DMS114 treated with DMSO at 0.1 percent for 48 hours (cell line): ENCODE data around the gene SLC29A3.

ENCODE experiments used
- DNase-seq: peaks from one replicate; lab custom pipeline; 2025; ENCODE audit not compliant: unreplicated experiment; lab: John Stamatoyannopoulos, UW

The SLC29A3 gene

DNA sequence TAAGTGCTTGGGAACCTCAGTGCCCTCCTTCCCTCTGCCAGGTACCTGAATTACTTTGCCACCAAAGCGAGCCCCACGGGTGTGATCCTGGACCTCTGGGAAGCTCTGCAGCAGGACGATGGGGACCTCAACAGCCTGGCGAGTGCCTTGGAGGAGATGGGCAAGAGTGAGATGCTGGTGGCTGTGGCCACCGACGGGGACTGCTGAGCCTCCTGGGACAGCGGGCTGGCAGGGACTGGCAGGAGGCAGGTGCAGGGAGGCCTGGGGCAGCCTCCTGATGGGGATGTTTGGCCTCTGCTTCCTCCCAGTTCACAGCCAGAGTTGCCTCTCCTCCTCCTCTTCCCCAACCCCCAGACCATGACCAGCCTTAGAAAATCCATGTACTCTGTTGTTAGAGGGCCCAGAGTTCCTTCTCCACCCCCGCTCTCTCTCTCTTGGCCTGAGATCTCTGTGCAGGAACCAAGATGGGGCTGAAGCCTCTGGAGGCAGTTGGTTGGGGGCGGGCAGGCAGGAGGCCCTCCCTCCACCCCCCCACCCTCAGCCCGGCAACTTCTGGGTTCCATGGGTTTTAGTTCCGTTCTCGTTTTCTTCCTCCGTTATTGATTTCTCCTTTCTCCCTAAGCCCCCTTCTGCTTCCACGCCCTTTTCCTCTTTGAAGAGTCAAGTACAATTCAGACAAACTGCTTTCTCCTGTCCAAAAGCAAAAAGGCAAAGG is 19.8 kb upstream of the SLC29A3 start:
- DNase-seq: no peak

DNA sequence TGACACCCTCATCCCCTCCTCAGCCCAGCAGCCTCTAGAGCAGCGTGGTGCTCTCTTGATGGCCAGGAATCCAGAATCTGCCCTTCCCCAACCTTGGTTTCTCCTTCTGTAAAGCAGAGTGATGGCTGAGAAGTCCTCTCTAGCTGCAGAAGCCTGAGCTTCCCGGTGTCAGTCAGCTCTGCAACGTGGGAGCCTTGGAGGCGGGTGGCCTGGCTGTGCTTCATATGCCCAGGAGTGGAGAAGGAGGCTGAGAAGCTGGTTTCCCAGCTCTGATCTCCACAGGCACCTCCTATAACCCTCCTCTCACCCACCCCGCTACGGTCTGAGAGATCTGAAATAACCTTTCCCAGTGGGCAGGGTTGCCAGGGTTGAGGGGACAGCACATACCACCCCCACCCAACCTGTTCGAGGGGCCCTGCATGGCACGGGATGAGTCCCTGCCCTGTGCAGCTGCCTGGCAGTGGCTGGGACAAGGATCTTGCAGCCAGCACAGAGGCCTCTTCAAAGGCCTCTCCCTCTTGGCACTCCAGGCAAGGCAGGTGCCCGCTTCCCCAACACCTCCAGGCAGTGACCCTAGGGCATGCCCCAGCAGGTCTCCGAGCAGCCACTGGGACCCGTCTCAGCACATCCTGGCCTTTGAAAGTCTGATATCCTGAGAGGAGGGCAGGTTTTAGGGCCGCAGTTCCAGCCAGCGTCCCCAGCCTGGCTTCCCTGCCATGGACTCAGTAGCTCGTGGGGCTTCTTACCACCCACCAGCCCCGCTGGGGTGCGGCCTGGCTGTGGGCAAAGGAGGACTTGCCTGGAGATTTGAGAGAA is 18.3 kb upstream of the SLC29A3 start:
- no peak for DNase-seq

DNA sequence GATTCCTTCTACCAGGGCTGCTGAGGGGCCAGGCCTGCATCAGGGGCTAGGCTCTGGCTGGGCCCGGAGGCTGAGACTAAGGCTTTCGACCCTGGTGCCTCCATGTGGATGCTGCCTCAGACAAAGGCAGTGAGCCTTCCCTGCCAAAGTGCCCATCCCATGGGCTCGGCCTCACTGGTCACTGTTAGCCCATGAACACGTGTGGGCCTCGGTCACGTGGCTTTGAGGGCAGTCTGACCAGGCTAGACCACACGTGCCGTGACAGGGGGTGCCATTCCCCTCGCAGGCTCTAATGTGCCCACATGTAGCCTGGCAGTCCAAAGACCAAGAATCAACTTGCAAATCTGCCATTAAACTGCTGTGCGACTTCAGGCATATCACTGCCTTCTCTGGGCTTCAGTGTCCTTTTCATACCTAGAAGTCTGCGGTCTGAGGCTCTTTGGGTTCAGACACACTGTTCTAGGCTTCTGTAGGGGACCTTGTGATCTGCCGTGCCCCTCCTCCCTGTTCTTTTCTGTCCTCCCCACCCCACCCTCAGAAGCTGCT is 17.6 kb upstream of the SLC29A3 start:
- DNase-seq: no peak

DNA sequence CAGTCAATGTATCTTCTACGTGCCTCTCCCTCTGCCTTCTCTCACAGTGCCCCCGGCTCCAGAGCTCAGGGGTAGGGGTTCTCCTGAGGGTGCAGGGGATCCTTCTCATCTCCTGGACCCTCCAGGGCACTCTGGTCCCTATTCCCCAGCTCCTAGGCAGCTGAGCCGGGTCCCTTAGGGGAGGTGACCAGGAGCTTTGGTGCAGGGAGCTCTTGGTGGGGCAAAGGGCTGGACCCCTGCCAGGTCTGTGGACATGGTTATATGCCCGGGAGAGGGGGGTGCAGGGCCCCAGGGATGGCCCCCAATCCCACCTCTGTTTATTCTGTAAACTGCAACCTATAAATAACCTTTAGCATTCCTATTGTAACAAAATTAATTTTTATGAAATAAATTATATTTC is 16.6 kb upstream of the SLC29A3 start:
- DNase-seq: no peak

DNA sequence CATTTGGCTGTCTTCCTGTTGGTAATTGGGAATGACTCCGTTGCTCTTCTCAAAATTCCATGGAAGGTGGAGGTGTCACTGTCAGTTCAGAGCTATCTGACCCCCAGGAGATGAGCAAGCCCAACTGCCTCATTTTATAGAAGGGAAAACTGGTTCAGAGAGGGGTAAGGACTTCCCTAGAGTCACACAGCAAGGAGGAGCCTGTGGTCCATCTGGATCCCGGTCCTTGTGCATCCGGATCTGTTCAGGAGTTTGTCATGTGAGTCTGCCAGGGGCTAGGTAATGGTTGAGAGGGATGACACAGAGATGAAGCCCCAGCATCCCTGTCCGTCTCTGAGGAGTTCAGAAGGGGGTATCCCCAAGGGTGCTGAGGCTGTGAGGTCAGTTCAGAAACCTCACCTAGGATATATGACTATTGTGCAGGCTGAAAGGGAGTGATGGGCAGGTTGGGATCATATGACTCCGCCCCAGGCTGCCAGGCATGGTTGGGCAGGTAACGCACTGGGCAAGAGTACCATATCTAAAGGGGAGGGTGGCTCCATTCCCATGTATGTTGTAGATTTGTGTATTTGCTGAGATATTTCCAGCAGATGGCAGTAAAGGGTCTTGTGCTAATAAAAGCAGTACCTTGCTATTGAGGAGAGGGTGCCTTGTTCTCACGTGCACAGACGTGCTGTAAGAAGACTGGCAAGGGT is 16.0 kb upstream of the SLC29A3 start:
- peak; percentile 71 for DNase-seq

DNA sequence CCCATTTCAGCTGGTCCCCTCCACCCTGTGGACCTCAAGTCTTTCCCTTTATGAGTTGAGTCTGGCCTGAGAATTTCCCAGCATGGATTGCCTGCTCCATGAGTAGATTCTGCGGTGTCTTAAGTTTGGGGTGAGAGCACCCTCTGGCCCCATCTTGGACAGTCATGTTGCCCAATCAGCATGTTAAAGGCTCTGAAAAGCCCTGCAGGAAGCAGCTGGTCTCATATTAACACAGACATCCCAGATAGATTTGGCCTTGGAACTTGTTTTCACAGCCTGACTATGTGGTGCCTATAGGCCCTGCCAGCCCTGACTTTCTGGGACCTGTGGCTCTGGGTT is 15.5 kb upstream of the SLC29A3 start:
- DNase-seq: no peak

DNA sequence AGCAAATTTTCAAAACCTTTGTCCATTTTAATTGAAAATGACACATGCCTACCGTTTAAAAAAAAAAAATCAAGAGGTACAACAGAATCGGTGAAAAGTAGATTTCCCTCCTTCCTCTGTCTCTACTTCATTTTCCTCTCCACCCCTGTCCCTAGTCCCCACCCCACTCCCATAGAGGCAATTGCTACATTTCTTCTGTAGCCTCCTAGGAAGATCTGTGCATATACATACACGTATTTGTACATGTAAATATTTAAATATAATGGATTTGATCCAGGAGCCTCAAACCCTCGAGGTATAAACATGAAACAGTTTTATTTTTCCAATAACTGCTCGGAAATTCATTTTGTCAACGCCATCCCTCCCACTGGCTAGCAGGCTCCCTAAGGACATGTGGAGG is 14.1 kb upstream of the SLC29A3 start:
- no peak for DNase-seq

DNA sequence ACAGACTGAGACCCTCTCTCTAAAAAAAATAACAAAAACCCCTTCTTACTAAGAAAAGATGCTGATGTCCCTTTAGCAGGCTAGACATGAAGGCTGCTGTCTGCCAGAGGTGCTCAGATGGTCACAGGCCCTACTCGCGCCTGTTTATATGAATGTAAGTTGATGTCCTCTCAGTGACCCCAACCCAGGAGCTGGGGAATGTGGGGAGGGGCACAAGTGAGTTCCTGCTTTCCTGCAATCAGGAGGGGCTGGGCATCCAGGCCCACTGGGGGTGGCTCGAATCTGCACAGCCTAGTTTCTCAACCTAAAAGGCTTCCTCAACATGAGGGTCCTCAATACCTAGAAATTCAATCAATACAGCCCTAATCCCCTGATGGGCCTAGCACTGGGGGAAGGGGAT is 12.1 kb upstream of the SLC29A3 start:
- no peak for DNase-seq

DNA sequence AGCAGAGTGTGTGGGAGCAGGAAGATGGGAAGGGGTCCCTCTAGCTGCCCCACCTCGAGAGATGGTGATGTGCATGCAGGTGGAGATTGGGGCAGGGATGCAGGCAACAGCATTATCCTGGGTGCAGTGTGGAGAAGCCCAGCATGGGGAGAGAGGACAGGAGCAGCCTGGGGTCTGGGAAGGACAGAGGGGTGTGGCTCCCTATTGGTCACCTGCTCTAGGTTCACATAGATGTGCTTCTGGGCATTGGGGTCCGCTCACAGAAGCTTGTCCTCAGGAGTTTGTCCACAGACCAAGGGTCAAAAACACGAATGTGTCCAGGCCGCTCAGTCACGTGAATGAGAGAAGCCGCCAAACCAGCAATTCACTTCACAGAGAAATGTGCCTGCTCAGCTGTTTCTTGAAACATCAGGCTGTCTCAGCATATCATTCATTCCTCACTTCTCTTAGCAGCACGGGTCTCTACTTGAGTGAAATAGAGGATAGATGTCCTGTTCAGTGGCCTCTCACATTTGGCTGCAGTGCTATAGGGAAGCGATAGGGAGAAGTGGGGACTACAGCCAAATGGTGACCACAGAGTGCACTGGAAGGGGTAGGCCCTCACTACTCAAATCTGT is 11.5 kb upstream of the SLC29A3 start:
- no peak for DNase-seq

DNA sequence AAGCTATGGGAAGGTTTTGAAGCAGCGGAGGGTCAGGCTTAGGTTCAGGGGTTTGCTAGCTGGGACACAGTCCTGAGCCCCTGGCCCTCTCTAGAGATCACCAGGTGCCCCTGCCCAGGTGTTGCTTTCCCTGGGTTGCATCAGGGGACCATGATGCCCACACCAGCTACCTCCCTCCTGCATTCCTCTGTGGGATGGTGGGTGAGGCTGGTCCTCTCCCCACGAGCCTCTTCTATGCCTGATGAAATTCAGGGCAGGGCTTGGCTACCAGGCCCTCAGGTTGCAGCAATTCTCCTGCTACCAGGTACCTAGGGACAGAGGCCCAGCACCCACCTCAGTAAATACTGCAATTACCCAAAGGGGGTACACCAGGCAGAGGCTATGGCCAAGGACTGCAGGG is 10.8 kb upstream of the SLC29A3 start:
- DNase-seq: no peak

DNA sequence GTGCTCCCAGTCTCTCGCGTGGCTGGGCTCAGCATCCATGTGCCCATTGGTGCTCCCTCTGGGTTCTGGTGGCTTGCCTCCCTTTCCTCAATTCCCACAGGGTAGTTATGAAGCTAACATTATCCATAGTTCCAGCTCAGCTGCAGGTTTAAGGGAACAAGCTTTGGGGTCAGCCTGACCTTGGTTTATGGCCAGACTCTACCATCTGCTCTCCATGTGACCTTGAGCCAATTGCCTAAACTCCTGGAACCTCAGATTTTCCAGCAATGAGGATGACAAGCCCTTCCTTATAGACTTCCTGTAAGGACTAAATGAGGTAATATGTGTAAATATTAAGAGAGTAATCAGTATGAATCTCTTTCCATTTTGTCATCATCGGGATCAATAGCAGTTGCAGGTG is 10.1 kb upstream of the SLC29A3 start:
- no peak for DNase-seq

DNA sequence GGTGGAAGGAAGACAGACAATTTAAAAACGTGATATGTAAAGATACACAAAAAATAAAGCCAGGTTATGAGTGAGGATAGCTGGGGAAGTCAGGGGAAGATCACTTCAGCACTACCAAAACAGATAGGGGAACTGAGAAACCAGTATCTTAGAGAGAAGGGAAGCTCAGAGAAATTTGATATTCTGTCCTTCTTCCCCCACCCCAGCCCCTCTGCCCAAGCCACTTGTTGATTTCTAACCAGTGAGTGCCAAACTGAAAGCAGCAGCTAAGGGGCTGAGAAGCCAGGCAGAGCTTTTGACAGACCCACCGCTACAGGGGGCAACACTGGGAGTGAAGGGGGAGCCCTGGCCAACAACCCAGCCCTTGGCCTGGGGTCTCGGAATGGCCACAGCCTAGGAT is 9.1 kb upstream of the SLC29A3 start:
- no peak for DNase-seq

DNA sequence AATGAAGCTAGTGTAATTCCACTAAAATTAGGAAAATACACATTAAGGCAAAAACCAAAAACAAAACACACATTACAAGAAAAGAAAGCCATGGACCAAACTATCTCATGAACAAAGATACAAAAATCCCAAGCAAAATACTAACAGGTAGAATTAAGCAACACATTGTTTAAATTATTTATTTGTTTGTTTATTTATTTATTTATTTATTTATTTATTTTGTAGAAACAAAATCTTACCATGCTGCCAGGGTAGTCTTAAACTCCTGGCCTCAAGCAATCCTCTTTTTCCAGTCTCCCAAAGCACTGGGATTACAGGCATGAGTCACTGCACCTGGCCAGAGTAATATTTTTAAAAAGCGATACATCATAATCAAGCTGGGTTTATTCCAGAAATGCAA is 6.8 kb upstream of the SLC29A3 start:
- DNase-seq: no peak

DNA sequence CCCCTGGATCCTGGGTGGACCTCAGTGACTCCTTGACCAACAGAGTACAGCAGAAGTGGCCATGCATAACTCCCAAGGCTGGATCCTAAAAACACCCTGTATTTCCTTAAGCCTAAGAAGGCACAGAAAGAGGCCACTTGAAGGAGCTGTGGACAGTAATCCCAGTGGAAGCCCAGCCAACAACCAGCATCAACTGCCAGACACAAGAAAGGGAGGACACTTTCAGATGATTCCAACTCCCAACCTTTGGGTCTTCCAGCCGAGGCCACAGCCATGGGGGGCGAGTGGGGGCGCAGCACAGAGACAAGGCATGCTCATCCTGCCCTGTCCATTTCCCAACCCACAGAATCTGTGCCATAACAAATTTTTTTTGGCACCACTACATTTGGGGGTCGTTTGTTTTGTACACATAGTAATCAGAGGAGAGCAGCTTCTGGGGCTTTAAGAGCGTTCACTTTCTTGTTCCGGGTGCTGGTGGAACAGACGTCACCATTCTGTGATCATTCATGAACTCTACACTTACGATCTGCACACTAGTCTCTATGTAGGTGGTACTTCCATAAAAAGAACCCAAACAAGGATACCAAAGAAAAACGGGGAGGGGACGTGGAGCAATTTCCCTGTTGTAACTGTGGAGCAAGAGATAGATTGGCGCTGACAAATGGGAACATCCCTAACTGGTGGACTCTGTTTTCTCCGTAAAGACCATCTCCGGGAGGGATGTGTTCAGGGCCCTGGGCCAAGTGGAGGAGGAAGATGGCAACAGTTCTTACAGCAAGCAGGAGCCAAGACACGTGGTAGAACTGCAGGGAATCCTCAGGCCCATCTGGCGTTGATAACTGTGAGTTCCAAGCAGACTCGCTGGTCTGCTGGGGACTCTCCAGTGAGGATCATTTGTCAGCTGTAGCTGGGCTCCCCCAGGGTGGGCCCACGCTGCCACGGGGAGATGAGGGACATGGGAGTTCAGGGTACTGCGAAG is 6.0 kb upstream of the SLC29A3 start:
- no peak for DNase-seq

DNA sequence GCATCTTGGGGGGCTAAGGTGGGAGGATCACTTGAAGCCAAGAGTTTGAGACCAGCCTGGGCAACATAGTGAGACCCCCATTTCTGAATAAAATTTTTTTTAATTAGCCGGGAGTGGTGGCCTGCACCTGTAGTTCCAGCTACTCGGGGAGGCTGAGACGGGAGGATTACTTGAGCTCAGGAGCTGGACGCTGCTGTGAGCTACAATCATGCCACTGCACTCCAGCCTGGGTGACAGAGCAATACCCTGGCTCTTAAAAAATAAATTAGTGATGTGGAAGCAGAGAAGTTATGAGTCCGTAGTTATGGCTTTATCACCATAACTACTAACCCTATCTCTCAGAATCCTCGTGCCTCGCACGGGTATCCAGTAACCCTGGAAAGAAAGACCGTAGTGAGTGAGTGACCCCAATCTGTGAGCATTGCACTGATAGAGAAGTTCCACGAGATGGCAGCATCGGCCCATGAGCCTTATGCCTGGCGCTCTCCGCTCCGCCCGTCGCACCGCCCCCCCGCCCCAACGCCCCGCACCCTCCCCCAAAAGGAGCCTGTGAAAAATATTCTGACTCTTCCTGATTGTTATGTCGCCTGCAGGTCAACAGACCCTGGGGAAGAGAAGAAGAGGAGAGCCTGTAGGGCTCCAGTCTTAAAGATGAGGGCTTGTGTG is 4.9 kb upstream of the SLC29A3 start:
- DNase-seq: peak; percentile 61

DNA sequence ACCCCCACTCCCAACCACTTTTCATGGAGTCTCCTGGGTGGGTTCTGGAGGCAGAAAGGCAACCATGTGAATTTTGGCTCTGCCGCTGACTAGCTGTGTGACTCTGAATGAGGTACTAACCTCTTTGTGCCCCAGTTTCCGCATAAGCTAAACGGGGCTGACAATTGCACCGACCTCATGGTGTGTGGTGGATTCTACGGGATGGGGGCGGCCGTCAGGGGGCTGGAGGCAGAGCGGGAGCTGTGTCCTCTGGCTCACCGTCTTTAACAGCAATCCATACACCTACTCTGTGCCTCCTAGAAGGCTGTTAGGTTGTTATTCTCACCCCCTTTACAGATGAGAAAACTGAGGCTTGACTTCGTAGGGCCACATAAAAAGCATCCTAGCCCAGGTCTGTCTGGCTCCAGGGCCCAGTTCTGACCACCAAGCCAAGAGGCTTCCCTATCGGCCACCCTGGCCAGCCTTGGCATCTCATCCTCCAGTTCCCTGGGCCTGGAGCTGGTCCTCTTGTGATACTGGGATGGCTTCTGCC is 4.3 kb upstream of the SLC29A3 start:
- no peak for DNase-seq

DNA sequence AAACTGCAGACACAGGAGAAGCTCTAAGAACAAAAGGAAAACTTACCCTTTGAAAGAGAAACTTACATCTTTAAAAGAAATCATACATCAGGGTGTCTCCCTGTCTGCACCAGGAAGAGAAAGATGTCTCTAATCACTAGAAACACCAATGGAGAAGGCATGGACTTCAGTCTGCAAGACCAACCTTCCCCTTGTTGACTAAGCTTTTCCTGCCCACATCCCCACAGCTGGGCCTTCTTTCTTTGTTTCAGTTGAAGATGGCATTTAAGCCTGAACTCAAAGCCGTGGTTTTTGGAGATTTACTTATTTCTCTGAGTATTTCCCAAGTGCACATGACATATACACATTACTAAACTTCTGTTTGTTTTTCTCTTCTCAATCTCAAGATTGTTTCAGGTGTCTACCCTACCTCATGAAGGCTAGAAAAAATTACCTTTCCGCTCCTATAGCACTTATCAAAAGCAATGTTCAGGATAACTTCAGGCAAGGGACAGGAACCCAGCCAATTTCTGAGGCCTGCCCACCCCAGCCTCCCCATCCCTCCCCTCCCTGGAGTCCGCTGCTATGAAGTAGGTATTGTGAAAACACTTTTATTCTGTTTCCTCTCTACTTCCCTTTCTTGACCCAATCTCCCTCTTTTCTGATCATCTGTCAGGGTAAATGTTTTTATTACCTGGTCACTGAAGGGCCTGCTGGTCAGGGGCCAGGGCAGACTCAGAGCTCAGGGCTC is 2.8 kb upstream of the SLC29A3 start:
- DNase-seq: no peak

DNA sequence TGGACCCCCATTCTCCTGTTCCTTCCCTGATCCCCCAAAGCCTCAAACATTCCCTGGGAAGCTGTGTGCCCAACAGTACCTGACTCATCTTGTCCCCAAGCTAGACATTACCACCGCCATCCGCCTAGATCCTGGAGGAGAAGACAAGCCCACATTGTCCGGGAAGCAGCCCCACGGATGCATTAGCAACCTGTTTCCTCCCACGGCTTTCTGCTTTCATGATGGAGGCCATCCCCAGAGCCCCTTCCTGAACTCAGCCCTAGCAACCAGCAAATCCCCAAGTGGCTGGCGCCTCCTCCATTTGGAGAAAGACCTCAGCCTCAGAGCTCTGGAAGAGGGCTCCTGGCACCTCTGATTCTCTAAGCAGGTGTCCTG is 2.3 kb upstream of the SLC29A3 start:
- DNase-seq: no peak

DNA sequence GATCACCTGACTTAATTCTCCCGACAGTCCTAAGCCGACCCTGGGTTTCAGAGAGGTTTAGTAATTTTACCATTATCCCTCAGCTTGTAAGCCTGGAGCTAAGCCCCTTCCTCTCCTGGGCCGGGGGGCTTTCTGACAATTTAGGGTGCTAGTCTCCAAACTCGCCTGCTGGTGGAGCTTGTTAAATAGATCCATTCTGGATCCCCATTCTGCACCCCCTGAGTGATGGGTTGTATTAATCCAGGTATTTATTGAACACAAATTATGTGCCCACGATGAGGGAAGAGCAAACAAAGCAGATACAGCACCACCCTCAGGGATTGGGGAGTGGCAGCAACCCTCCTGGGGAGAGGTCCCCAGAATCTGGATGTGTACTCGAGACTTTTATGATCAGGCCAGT is 1.3 kb upstream of the SLC29A3 start:
- no peak for DNase-seq
